Stomach (tissue), 4 donors: Measurements from ENCODE around the gene ELF4.

Source experiments
- POLR2A ChIP-seq, 4 donors: fragments of 450-650 bp; IDR thresholded peaks; one replicate each; pipeline ENCODE4 v1.6.1; 2016; ENCODE audit warnings: antibody characterized with exemption in 4 of 4, control low read depth in 2 of 4, mild to moderate bottlenecking in 1 of 4, moderate library complexity in 1 of 4
- POLR2AphosphoS5 ChIP-seq, 3 donors: sonication (generic); formaldehyde crosslinking; IDR thresholded peaks; one replicate each; pipeline ENCODE4 v1.6.1; 2016; ENCODE audit warnings: antibody characterized with exemption in 3 of 3
- TF ChIP-seq, protein P1 (sequence below), 7 experiments: fragments of 450-650 bp in 4 of 7; fragments of 200-600 bp in 3 of 7; sonication (generic) in 3 of 7; IDR thresholded peaks; one replicate each; pipeline ENCODE4 v1.5.1; 2016 to 2019; ENCODE audit warnings: antibody characterized with exemption in 7 of 7, control low read depth in 2 of 7, mild to moderate bottlenecking in 1 of 7

GRCh38 chrX:130039847-130040246, 70.5 kb downstream of the ELF4 start:
- TF ChIP-seq, protein P1, sequence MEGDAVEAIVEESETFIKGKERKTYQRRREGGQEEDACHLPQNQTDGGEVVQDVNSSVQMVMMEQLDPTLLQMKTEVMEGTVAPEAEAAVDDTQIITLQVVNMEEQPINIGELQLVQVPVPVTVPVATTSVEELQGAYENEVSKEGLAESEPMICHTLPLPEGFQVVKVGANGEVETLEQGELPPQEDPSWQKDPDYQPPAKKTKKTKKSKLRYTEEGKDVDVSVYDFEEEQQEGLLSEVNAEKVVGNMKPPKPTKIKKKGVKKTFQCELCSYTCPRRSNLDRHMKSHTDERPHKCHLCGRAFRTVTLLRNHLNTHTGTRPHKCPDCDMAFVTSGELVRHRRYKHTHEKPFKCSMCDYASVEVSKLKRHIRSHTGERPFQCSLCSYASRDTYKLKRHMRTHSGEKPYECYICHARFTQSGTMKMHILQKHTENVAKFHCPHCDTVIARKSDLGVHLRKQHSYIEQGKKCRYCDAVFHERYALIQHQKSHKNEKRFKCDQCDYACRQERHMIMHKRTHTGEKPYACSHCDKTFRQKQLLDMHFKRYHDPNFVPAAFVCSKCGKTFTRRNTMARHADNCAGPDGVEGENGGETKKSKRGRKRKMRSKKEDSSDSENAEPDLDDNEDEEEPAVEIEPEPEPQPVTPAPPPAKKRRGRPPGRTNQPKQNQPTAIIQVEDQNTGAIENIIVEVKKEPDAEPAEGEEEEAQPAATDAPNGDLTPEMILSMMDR (IDR thresholded peaks at IDR 0.05), result no peak
- TF ChIP-seq POLR2AphosphoS5 (IDR thresholded peaks at IDR 0.05) (no peak), POLR2A (IDR thresholded peaks at IDR 0.05) (no peak)
